ENCODE measurements around the gene UGT1A5.

Gene UGT1A5

GRCh38 chr2:233811087-233811486, 98.4 kb downstream of the UGT1A5 start:
- DNase-seq: no peak

- no peak for DNase-seq
These were observed 99.0 kb downstream of the UGT1A5 start for GRCh38 chr2:233811732-233812131.

DNA sequence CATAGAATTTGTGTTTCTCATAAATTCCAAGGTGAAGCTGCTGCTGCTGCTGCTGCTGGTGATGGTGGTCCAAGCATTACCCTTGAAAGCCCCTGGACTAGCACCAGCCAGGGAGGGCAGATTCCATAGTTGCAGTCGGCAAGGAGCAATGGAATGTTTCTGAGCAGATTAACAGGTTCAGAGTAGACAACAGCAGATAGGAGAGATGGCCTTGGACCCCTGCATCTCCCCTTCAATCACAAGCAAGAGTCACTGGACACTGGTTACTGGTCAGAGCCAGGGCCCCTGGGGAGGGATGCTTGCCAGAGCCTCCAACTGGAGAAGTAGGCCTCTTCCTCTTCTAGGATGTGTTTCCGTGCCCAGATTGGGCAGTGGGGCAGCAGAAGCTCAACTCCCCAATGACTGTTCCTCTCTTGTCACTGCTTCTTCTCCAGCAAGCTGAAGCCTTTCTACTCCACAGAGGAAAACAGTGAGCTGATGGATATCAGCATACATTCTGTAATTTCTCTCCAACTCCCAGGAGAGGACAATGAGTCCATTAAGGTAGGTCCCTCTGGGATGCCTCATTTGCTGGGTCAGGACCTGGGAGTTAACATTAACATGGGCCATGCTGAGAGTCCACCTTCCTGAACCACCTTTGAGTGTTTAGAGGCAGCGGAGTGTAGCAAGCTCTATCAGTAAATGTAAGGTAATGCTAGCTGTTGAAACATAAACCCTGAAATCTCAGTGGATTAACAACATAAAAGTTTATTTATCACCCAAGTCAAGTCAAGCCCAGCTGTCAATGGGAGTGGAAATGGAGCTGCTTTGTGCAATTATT, 100.7 kb downstream of the UGT1A5 start:
- no peak for DNase-seq

DNA sequence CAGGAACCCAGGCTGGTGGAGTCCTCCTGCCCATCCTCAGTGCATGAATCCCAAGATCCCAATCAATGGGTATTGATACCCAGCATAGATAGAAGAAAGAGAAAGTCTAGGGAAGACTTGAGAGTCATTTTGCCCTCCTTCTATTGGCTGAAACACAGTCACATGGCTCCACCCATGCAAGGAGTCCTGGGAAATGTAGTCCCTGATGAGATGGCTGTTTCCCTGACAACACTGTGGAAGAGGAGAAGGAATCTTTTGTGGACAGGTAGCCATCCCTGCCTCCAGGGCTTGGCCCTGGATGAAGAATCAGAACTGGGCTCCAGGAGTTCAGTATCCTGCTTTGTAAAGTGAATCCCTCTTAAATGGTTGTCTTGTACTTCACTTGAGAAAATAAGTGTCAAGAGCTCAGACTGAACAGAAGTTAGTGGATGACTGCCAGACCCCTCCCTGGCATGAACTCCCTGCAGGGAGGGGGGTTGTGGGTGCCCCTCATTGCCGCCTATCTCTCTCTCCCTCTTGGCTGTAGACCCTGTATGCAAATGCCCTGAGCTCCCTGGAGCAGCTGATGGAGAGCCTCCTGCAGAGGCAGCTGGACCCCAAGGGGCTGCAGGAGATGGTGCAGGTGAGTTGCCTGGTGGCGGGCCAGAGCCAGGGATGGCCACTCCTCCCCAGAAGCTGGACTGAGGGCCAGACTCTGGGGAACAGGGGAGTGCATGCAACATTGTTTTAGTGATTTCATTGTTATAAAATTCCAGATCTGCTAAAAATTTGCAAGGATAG, 101.5 kb downstream of the UGT1A5 start:
- no peak for DNase-seq

GRCh38 chr2:233815861-233816260, 103.2 kb downstream of the UGT1A5 start:
- DNase-seq: no peak

DNA sequence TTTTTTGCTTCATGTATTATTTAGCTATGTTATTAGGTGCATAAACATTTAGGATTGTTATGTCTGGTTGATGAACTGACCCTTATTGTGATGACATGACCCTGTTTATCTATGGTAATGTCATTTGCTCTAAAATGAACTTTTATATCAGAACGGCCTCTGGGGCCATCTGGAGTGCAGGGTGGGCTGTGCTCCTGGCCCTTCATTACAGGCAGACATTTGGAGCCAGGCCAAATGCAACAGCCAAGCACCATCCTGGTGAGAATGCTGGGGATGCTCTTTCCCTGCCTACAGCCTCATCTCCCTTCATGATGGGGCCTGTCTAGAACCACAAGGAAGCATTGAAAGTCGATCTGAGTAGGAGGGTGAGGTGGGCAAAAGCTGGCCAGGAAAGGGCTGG, 103.6 kb downstream of the UGT1A5 start:
- DNase-seq: no peak

DNA sequence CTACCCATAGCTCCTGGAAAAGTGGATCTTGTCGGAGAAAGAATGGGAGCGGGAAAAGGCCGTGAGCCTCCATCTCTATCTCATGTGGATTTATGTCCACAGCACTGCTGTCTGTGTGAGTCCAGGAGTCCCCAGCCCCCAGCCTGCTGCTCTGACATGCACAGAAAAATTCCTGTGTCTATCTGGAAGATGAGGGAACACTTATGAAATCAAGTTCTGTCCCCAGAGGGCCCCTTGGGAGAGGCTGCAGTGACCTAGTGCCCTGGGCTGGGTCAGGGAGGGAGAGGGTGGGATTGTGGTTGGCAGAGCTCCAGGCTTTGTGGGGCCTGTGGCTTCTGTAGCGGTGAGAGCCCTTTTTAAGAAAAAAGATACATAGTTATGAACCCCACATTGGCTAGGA, 104.1 kb downstream of the UGT1A5 start:
- DNase-seq: no peak

- no peak for DNase-seq
These were observed 104.7 kb downstream of the UGT1A5 start for GRCh38 chr2:233817361-233817911.

DNA sequence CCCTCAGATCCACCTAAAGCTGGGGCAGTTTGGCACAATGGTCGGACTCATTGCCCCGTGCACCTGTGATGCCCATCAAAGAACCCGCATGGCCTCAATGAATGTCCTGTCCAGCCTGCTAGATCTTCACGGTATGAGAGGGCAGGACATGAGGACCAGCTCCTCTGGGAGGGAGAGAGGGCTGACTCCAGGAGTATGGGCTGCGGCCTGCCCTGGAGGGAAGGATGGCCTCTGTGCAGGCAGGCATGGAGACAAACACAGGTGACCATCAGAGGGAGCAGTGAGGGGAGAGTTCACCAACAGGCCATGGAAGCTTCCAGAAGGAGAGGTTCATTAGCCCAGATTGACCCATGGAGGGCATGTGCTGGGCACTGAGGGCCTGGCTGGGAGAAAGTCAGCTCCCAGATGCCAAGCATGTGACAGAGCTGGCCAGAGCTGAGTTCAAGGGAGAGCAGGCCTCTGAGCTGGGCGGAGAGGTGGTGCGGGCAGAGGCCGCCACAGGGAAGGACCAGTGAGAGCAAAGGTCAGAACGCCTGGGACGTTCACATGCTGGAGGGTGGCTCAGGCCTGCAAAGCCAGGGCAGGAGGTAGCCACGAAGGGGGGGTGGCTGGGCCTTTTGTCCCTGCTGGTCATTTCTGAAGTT, 105.4 kb downstream of the UGT1A5 start:
- DNase-seq: no peak

DNA sequence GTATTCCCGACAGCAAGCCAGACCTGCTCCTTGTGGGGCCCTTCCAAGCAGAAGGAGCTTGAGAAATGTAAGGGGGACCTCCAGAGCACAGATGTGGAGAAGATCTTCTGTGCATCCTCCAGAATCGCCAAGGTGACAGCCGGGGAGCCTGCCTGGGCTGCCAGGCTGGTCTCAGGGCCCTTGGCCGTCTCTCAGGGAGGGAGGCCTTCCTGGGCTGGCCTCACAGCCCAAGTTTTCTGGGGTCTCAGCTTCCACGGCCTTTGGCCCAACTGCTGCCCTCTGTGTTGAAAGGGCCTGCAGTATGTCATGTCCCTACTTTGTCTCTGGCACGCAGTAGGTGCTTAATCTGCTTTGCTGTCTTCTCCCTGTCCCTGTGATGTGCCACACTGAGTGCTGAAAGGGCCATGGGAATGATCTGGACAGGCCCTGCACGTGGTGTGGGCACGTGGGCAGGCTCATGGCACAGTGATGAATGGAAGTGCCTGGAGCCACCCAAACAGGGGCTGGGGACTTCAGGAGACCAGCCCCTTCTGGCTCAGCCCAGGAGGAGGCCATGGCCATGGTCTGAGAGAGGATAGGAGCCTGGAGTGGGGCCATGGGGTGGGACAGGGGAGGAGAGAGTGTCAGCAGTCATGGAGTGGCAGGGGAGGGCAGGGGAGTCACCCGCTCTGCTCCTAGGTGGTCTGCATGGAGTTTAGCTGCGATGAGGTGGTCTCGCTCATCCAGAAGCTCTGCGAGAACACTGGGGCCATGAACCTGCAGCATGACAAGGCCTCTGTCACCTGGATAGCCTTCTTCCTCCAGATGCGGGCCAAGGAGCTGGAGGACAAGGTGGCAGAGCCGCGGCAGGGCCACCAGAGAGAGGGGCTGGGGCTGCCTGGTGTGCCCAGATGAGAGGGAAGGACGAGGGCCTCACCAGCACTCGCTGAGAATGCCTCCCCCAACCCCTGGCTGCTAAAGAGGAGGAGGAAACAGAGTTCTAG, 106.2 kb downstream of the UGT1A5 start:
- DNase-seq: no peak

DNA sequence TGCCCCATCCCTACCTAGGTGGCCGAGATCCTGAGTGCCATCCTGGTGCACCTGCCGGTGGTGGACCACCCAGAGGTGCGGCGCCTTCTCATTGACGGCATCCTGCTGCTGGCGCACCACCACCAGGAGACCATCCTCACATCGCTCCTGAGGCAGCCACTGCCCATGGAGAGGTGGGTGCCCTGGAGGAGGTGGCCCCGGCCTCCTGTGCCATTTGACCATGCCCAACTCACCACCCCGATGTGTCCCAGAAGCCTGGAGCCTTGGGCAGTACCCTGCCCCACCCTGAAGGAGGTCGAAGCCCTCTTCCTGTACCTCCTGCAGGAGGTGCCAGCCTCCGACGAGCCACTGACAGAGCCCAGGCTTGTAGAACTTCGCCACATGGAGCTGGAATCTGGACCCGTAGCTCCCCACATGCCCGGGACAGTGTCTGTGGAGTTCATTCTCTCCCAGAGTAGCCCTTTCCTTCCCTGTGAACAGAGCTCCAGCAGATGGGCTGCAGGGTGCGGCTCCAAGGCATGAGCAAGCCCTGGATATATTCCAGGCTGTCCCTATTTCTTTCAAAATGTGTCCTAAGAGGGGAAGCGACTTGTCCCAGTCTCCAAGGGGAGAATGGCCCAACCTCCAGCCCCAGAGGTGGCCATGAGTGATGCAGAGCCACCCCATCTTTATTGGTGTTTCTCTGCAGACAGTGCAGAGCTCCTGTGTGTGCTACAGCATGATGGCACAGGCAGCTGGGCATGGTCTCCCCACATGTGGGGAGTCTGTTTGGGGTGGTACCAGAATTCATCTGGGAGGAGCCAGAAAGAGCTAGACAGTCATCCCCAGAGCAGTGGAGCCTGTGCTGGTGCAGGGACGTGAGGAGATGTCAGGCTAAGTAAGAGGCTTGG, 107.4 kb downstream of the UGT1A5 start:
- no peak for DNase-seq

- no peak for DNase-seq
These were observed 108.0 kb downstream of the UGT1A5 start for GRCh38 chr2:233820774-233821105.

- DNase-seq: no peak
These were observed 108.5 kb downstream of the UGT1A5 start for GRCh38 chr2:233821196-233821595.

DNA sequence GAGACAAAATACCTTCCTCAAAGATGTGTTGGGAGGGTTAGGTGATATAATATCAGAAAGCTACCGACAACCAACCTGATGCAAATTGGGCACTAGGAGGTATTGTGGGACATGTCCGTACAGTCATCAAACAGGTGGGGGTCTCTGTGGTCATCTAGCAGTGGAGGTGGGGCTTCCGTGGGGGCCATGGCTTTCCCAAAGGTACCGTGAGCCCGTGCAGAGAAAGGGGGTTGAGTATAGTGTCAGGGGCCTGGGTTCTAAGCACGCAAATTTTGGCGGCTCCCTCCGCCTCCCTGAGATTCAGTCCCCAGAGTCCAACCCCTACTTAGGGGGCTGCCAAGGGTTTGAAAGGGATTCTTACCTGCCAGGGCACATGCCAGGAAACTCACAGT, 109.0 kb downstream of the UGT1A5 start:
- no peak for DNase-seq

GRCh38 chr2:233822101-233822771, 109.5 kb downstream of the UGT1A5 start:
- DNase-seq: no peak
